Measurements from ENCODE around the gene ZSWIM1.

GRCh38 chr20:45894797-45895196 is 13.8 kb downstream of the ZSWIM1 start:
- TF ChIP-seq POLR2A (IDR thresholded peaks at IDR 0.05; ENCODE audit: low read depth, low read length) (no peak), TAF1 (IDR thresholded peaks at IDR 0.05; ENCODE audit: borderline replicate concordance, low read depth, low read length) (no peak)

All from GM12892 (cell line).